Stimulated activated CD4-positive, alpha-beta T cell treated with anti-CD3 and anti-CD28 coated beads, Interleukin-12 subunit alpha, Interleukin-12 subunit beta, amount 100 ng/mL, for 24 hours (primary cell): ENCODE data around the gene WWC1.

Experiments
- DNase-seq, 2 experiments: peaks; one replicate each; pipeline ENCODE4 v3.0.0-alpha.2; 2020; ENCODE audit warnings: low read depth in 2 of 2

WWC1 gene

GRCh38 chr5:168362097-168362885 lies 70.8 kb downstream of the WWC1 start:
- DNase-seq = no peak

GRCh38 chr5:168364151-168364661 lies 72.8 kb downstream of the WWC1 start:
- DNase-seq = no peak

GRCh38 chr5:168364750-168365550 lies 73.5 kb downstream of the WWC1 start:
- DNase-seq = no peak

GRCh38 chr5:168365581-168366081 lies 74.2 kb downstream of the WWC1 start:
- DNase-seq = no peak

GRCh38 chr5:168366116-168366515 lies 74.7 kb downstream of the WWC1 start:
- no peak for DNase-seq

- no peak for DNase-seq
Observed at GRCh38 chr5:168368854-168369253, 77.4 kb downstream of the WWC1 start.

GRCh38 chr5:168370831-168371230 lies 79.4 kb downstream of the WWC1 start:
- DNase-seq = no peak

GRCh38 chr5:168372356-168372946 lies 81.0 kb downstream of the WWC1 start:
- DNase-seq = no peak

GRCh38 chr5:168374532-168374931 lies 83.1 kb downstream of the WWC1 start:
- no peak for DNase-seq

GRCh38 chr5:168375214-168375613 lies 83.8 kb downstream of the WWC1 start:
- DNase-seq = no peak

GRCh38 chr5:168377525-168377924 lies 86.1 kb downstream of the WWC1 start:
- DNase-seq = no peak

- no peak for DNase-seq
Observed at GRCh38 chr5:168378741-168379140, 87.3 kb downstream of the WWC1 start.

GRCh38 chr5:168382421-168382820 lies 91.0 kb downstream of the WWC1 start:
- no peak for DNase-seq

GRCh38 chr5:168390491-168390890 lies 99.0 kb downstream of the WWC1 start:
- no peak for DNase-seq

GRCh38 chr5:168393773-168394172 lies 102.3 kb downstream of the WWC1 start:
- no peak for DNase-seq

- DNase-seq = no peak
Observed at GRCh38 chr5:168400429-168401220, 109.2 kb downstream of the WWC1 start.

- no peak for DNase-seq
Observed at GRCh38 chr5:168401226-168401625, 109.8 kb downstream of the WWC1 start.

GRCh38 chr5:168401880-168402279 lies 110.4 kb downstream of the WWC1 start:
- no peak for DNase-seq

- no peak for DNase-seq
Observed at GRCh38 chr5:168404365-168404764, 112.9 kb downstream of the WWC1 start.

GRCh38 chr5:168407211-168407610 lies 115.8 kb downstream of the WWC1 start:
- DNase-seq = no peak

GRCh38 chr5:168408561-168409305 lies 117.3 kb downstream of the WWC1 start:
- no peak for DNase-seq
